Activated CD8-positive, alpha-beta memory T cell treated with anti-CD3 and anti-CD28 coated beads for 4 hours (primary cell): ENCODE measurements around the gene CST11.

Source experiments
- DNase-seq, 2 donors: peaks; one replicate each; pipeline ENCODE4 v3.0.0-alpha.2; 2020; ENCODE audit warnings: low read depth in 2 of 2

Gene CST11

GRCh38 chr20:23419995-23420901 lies 32.4 kb downstream of the CST11 start:
- DNase-seq = peak; percentile 18 to 26

- DNase-seq = no peak
Measured at GRCh38 chr20:23419657-23419994, 33.0 kb downstream of the CST11 start.

GRCh38 chr20:23417861-23418260 lies 34.8 kb downstream of the CST11 start:
- no peak for DNase-seq

- DNase-seq = no peak
Measured at GRCh38 chr20:23415959-23416583, 36.6 kb downstream of the CST11 start.

GRCh38 chr20:23415555-23415954 lies 37.1 kb downstream of the CST11 start:
- DNase-seq = no peak

GRCh38 chr20:23414526-23415188 lies 38.0 kb downstream of the CST11 start:
- DNase-seq = no peak

GRCh38 chr20:23413862-23414422 lies 38.7 kb downstream of the CST11 start:
- no peak for DNase-seq

- no peak for DNase-seq
Measured at GRCh38 chr20:23412026-23412425, 40.6 kb downstream of the CST11 start.

GRCh38 chr20:23410916-23411695 lies 41.6 kb downstream of the CST11 start:
- DNase-seq = no peak

GRCh38 chr20:23409800-23410199 lies 42.9 kb downstream of the CST11 start:
- no peak for DNase-seq

GRCh38 chr20:23408957-23409356 lies 43.7 kb downstream of the CST11 start:
- DNase-seq = no peak

GRCh38 chr20:23407781-23408464 lies 44.8 kb downstream of the CST11 start:
- DNase-seq = no peak

GRCh38 chr20:23406880-23407279 lies 45.8 kb downstream of the CST11 start:
- no peak for DNase-seq

- no peak for DNase-seq
Measured at GRCh38 chr20:23404196-23404595, 48.5 kb downstream of the CST11 start.

GRCh38 chr20:23403751-23404150 lies 48.9 kb downstream of the CST11 start:
- no peak for DNase-seq

GRCh38 chr20:23401051-23401450 lies 51.6 kb downstream of the CST11 start:
- DNase-seq = no peak
